DMS 273 treated with DMSO at 0.1 percent for 48 hours (cell line): ENCODE results near the gene TRRAP.
A peak's percentile ranks its signal among the peaks of the same experiment; 100 is the strongest.
"Not testable (repeated sequence)": the region's sequence is repeated elsewhere in the genome, so short reads cannot be mapped to it uniquely, and the experiment has no call there.

Experiments used
- DNase-seq: peaks from one replicate; lab custom pipeline; 2025; lab: John Stamatoyannopoulos, UW

Gene TRRAP

DNA sequence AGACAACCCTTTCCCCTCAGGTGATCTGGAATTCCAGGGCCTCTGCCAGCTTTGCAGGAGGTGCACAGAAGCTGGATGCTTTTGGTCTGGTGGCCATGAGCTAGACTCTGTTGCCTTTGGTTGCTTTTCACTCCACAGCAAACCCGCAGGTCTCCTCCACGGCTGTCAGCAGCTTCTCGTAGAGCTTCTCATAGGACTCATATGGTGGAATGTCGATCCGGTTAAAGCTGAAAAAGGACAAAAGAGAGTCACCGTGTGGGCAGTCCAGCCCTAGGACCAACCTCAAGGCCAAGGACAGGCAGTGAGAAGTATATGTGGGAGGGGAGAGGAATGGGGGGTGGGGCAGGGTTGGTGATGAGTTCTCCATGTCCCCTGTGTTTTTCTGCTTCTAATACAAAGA lies 152.1 kb downstream of the TRRAP start:
- no peak for DNase-seq

DNA sequence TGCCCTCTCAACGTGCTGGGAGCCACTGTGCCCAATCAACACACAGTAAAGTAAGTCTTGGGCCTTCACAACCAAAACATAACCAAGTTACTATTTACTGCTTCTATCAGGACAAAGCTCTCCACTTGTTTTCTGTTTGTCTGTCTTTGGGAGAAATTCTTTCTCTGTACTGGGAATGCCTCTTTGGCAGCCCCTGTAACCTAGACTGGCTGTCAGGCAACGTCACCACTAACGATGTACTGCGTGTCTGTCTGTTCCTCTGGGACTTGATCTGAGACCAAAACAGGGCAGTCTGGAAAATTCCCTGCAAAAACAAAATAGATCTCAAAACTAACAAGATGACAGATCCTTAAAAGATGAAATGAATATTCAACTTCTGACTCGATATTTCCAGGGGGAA lies 152.6 kb downstream of the TRRAP start:
- DNase-seq: no peak

DNA sequence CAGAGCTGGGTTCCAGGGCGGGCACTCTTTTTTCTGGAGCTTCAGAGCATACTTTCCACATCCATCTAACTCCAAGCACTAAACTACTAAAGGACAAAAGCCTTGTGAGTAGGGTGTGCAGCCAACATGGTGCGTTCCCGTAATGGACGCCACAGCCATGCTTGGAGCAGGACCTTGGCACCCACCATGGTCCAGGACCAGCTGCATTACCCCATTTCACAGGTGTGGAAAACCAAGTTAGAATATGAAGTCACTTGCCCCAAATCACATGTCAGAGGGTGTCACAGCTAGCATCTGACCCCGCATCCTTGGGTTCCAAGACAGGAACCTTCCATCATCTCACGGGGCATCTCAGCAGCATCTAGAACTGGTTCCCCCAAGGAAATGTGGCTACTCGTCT lies 153.2 kb downstream of the TRRAP start:
- DNase-seq: no peak

GRCh38 chr7:99032928-99033327 lies 154.6 kb downstream of the TRRAP start:
- DNase-seq: no peak

GRCh38 chr7:99033765-99034164 lies 155.4 kb downstream of the TRRAP start:
- DNase-seq: no peak

DNA sequence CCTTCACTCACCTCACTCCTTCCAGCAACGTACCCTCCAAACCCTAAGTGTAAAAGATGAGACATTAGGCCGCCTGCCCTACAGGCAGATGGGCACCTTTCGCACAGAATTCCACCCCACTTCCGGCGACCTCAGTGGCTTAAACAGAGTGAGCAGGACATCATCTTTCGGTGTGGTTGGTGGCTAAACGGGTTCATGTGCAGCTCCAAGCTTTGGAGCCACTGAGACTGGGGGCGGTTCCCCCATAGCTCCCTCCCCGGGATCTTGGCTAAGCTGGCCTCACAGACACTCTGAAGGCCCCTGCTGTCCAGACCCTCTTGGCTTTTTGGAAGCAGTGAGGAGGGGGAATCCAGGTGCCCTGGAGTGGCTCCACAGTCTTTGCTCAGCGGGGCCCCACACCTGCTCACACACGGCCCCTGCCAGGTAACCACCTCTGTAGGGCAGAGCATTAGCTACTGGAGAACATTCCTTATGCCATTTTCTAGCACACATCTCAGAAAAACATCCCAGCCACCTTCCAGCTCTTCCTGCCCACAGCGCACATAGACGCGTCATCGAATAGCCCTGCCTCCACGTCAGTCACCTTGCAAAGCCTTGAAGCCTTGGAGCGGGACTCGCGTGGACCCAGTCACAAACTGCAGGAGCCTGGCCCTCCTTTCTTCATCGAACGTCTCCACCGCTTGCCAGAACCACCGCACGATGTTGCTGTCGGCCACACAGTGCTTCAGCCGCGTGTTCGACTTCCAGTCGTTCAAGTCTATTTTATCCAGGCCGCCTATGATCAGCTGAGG lies 156.8 kb downstream of the TRRAP start:
- no peak for DNase-seq

DNA sequence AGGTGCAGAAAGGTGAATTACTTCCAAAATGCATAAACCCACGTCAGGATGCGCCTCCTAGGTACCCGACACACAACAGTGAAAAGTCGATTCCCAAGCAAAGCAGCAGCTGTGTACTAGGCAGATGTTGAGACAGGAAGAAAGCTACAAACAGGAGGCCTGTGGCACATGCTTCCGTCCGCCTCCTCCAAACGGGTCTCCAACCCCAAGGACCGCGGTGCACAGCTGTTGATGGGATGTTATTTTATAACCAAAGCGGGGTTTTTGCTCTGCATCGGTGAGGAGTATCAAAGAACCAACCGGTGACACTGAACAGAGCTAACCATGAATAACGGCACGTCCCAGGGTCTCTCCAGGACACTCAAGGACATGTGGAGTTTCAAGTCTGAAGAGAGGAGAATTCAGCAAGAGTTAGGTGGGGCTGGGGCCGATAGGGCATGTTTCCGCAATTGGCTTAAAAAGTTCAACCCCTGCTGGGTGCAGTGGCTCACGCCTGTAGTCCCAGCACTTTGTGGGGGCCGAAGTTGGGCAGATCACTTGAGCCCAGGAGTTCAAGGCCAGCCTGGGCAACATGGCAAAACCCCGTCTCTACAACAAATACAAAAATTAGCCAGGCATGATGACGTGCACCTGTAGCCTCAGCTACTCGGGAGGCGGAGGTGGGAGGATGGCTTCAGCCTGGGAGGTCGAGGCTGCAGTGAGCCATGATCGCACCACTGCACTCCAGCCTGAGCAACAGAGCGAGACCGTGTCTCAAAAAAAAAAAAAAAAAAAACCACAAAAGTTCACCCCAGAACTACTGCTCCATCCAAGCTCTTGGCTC lies 157.6 kb downstream of the TRRAP start:
- DNase-seq: no peak

DNA sequence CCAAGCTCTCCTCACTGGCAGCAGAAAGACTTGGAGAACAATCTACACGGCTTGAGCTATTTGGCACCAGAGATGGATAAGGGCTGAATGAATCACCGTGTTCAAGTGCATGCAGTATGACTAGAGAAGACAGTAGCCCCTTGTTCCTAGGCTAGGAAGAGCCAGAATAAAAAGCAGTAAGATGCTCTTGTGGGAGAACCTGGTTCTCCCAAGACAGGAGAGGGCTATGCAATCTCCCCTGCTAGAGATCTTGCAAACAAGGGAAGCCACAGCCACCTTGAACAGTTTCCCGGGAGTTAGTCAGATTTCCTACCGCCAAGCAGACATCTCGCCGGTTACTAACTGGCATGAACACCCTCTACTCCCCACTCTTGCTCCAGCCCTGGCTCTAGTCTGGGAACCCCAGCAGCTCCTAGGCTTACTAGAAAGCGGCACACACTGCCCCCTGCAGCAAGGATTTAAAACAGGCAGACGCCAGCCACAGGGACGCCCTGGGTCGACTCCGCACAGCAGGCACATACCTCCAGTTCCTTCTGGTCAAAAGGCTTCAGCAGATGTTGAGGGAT lies 158.3 kb downstream of the TRRAP start:
- no peak for DNase-seq

GRCh38 chr7:99037327-99037940 lies 159.1 kb downstream of the TRRAP start:
- DNase-seq: no peak

GRCh38 chr7:99038086-99038855 lies 159.9 kb downstream of the TRRAP start:
- DNase-seq: no peak

DNA sequence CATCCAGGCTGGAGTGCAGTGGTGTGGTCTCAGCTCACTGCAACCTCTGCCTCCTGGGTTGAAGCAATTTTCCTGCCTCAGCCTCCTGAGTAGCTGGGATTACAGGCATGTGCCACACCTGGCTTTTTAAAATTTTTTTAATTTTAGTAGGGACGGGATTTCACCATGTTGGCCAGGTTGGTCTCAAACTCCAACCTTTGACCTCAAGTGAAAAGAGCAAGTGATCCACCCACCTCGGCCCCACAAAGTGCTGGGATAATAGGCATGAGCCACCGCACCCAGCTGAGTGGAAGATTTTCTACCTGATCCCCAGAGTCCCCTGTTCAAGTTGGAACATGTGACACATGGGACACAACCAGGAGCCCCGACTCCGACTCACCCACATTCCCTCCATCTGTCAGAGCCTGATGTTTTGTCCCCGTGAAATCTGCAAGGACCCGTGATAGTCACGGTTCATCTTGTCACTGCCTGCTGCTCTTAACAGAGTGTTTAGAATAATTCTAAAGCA lies 161.1 kb downstream of the TRRAP start:
- DNase-seq: no peak

DNA sequence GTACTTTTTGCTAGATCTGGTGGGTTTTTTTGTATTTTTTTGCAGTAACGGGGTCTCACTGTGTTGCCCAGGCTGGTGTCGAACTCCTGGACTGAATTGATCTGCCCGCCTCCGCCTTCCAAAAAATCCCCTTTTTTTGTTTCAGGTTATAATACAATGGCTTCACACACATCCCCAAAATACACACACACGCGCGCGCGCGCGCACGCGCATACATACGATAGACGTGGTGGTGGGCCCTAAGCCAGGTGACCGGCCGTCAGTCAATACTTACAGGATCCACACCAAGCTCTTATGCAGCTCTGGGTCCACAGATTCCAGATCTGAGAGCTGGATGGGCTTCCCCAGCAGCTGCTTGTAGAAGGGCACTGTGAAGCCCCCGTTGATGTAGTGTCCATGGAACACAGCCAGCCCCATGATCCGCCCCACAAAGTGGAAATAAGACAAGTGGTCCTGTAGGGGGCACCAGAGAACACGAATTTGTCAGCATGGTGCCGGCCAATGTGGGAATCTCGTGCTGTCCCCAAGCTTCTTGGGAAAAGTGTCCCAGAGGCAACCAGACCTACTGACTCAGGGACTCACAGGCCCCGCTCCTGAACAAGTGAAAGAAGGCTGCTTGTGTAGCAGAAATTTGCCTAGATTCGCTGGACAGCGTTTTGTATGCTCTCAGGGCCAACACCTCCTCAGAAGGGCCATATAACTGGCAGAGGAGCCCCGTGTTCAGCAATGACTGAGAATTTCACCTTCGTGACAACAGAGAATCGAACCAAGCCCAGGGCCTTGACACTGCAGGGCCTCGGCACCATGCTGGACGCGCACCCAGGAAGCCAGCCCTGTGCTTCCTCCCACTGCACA lies 162.0 kb downstream of the TRRAP start:
- DNase-seq: peak; percentile 67

DNA sequence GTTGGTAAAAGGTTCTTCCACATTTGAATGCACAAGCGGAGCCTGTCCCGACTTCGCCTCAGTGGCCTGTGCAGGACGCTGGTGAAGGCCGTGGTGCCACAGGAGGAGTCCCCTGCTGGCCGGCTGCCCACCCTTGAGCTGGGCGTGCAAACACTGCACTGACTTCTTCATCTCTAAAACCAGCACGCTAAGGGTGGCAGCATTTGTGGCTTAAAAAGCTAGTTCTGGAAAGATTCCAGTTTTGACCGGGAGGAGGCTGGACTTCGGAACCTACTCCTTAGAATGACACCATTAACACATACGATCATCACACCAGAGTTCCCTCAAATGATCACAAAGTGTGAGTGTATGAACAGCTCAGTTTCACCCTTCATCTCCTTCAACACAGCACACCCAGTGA lies 163.2 kb downstream of the TRRAP start:
- DNase-seq: no peak

- DNase-seq: no peak
Observed at GRCh38 chr7:99042957-99043356, 164.6 kb downstream of the TRRAP start.

GRCh38 chr7:99044858-99045257 lies 166.5 kb downstream of the TRRAP start:
- not testable (repeated sequence) for DNase-seq

GRCh38 chr7:99046262-99046661 lies 167.9 kb downstream of the TRRAP start:
- not testable (repeated sequence) for DNase-seq

- no peak for DNase-seq
Observed at GRCh38 chr7:99046722-99047121, 168.4 kb downstream of the TRRAP start.

DNA sequence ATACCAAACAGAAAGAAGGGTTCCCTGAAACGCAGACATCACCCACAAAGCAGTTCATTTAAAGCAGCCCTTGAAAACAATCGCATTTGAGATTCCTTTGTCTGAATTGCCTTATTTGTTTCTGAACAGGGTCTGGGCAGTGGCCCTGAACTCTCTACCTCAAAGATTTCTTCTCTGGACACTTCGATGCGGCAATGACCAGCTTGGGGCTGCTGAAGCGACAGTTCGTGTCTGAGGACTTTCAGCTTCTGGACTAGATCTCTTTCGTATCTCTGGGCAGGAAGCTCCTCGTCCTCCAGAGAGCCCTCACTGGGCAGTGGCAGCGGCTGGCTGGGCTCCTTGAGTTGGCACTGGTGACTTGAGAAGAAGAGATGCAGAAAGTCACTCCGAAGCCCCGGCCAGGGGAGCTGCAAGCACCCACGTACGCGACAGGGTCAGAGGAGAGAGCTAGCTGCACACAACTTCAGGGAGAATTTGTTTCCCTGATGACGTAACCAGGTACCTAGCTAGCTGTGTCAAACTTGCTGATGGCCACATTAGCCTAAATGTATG lies 169.3 kb downstream of the TRRAP start:
- DNase-seq: no peak

GRCh38 chr7:99050971-99051370 lies 172.6 kb downstream of the TRRAP start:
- DNase-seq: no peak

GRCh38 chr7:99054781-99055180 lies 176.4 kb downstream of the TRRAP start:
- DNase-seq: no peak
